ENCODE measurements around the gene PDK4. TPM values are rescaled to one million over a fixed set of nuclear protein-coding genes. Genes with fewer than 3 reads are reported as not detected.

Gene PDK4
- total RNA-seq, 1 experiment from 2014 or later, result not detected

DNA sequence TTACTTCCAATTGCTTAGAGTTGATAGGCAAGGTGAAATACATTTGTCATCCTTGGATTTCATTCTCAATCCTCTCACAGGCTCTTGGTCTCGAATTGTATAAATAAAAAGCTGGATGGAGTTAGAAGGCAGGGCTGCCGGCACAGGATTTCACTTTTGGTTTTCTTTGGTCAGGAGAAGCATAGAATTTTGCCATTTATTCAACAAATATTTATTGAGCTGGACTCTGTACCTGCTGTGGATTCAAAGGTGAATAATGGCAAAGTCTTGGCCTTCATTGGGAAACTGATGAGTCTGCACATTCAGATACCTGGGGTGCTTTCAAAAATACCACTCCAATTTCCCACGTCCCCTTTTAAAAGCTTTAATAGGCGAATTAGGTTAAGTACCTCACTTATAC lies 49.7 kb downstream of the PDK4 start:
- TF ChIP-seq EZH2 (IDR thresholded peaks at IDR 0.05; ENCODE audit: borderline replicate concordance, low read depth, low read length, poor library complexity, severe bottlenecking), result no peak
- TF ChIP-seq, protein P1, sequence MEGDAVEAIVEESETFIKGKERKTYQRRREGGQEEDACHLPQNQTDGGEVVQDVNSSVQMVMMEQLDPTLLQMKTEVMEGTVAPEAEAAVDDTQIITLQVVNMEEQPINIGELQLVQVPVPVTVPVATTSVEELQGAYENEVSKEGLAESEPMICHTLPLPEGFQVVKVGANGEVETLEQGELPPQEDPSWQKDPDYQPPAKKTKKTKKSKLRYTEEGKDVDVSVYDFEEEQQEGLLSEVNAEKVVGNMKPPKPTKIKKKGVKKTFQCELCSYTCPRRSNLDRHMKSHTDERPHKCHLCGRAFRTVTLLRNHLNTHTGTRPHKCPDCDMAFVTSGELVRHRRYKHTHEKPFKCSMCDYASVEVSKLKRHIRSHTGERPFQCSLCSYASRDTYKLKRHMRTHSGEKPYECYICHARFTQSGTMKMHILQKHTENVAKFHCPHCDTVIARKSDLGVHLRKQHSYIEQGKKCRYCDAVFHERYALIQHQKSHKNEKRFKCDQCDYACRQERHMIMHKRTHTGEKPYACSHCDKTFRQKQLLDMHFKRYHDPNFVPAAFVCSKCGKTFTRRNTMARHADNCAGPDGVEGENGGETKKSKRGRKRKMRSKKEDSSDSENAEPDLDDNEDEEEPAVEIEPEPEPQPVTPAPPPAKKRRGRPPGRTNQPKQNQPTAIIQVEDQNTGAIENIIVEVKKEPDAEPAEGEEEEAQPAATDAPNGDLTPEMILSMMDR (conservative IDR thresholded peaks at IDR 0.05; ENCODE audit: low read depth, low read length), result no peak
- H3K4me3 ChIP-seq (ENCODE audit: low read depth, low read length, poor library complexity, severe bottlenecking), result no peak overlapping the region
- intact Hi-C loops (cut with micrococcal nuclease; ENCODE audit: unreplicated experiment), result no loop called here
- no peaks in the 10 kb centered on the region for H3K9me3 ChIP-seq (ENCODE audit: low read depth, low read length, poor library complexity, severe bottlenecking)
- H3K4me1 ChIP-seq (ENCODE audit: insufficient read depth, low read length, poor library complexity, severe bottlenecking), result peaks cover 11% of the 10 kb centered on the region
- BruUV-seq (replicated peaks), result no TSS peak
- H3K36me3 ChIP-seq (ENCODE audit: insufficient read depth, low read length, poor library complexity, severe bottlenecking), result no peaks in the 10 kb centered on the region
- ChIA-PET POLR2A (ENCODE audit: low non-redundant PET) (no interaction called here), CTCF (no interaction called here)
- DNase-seq (ENCODE audit: low spot score), result no peak
- no peak overlapping the region for H3K27ac ChIP-seq (ENCODE audit: low read depth, low read length, poor library complexity, severe bottlenecking)
- no peaks in the 10 kb centered on the region for H3K27me3 ChIP-seq (replicated peaks; ENCODE audit: insufficient read depth, low read depth, low read length, poor library complexity)

DNA sequence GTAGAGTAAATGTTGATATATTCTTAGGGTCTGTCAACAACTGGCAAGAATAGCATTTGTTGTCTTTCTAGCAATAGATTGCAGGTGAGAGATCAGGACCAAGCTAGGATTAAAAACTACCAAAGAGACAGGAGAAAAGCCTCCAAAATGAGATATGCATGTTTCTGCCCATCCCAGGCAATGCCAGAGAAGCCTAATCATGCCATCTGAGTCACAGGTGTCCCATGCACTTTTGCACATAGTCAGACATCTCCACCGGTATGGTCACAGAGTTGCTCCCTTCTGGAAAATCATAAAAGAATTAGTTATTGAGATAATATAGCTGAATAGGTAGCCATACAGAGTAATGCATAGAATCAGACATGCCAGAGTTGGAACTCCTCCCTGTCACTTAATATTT lies 50.6 kb downstream of the PDK4 start:
- POLR2A ChIA-PET (ENCODE audit: low non-redundant PET), result no interaction called here
- CTCF ChIA-PET, result interaction anchor here (1.3 to 1.9 kb wide), 2 partner anchors 141 to 145 kb away, joined by 10 to 13 read pairs; no protein-coding TSS in a partner anchor
- no peak overlapping the region for H3K27ac ChIP-seq (ENCODE audit: low read depth, low read length, poor library complexity, severe bottlenecking)
- H3K9me3 ChIP-seq (ENCODE audit: low read depth, low read length, poor library complexity, severe bottlenecking), result no peaks in the 10 kb centered on the region
- H3K4me3 ChIP-seq (ENCODE audit: low read depth, low read length, poor library complexity, severe bottlenecking), result no peak overlapping the region
- DNase-seq (ENCODE audit: low spot score), result no peak
- H3K36me3 ChIP-seq (ENCODE audit: insufficient read depth, low read length, poor library complexity, severe bottlenecking), result no peaks in the 10 kb centered on the region
- no TSS peak for BruUV-seq (replicated peaks)
- TF ChIP-seq, protein P1 (conservative IDR thresholded peaks at IDR 0.05; ENCODE audit: low read depth, low read length), result no peak
- no peak for TF ChIP-seq EZH2 (IDR thresholded peaks at IDR 0.05; ENCODE audit: borderline replicate concordance, low read depth, low read length, poor library complexity, severe bottlenecking)
- peaks cover 7% of the 10 kb centered on the region for H3K27me3 ChIP-seq (replicated peaks; ENCODE audit: insufficient read depth, low read depth, low read length, poor library complexity)
- H3K4me1 ChIP-seq (ENCODE audit: insufficient read depth, low read length, poor library complexity, severe bottlenecking), result peaks cover 11% of the 10 kb centered on the region
- intact Hi-C loops (cut with micrococcal nuclease; ENCODE audit: unreplicated experiment), result no loop called here

DNA sequence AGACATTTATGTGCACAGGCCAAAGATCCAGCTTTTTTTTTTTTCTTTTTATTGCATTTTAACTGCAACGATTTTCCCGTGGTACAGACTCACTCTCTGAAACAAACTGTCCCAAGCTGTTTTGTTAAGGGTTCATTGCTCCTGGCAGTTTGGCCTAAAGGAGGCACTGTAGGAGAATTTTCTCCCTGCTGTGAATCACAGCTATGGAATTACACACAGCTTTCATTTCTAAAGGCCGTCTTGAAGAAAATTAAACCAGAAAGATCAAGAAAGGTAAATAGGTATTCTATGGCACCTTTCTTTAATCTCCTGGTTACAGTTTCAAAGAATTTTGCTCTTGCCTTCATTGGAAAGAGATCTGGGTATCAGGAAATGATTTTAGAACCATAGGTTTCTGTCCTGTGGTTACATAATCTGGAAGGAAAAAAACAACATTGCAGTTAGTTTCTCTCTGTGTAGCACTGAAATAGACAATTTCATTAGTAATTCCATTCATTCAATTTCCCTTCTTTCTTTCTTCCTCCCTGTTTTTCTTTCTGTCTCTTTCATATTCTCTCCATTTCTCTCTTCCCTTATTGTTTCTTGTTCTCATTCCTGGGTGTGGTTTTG lies 51.2 kb downstream of the PDK4 start:
- Histone ChIP-seq H3K27ac (ENCODE audit: low read depth, low read length, poor library complexity, severe bottlenecking) (no peak overlapping the region), H3K27me3 (replicated peaks; ENCODE audit: insufficient read depth, low read depth, low read length, poor library complexity) (peaks cover 10% of the 10 kb centered on the region), H3K36me3 (ENCODE audit: insufficient read depth, low read length, poor library complexity, severe bottlenecking) (no peaks in the 10 kb centered on the region), H3K9me3 (ENCODE audit: low read depth, low read length, poor library complexity, severe bottlenecking) (no peaks in the 10 kb centered on the region), H3K4me3 (ENCODE audit: low read depth, low read length, poor library complexity, severe bottlenecking) (no peak overlapping the region), H3K4me1 (ENCODE audit: insufficient read depth, low read length, poor library complexity, severe bottlenecking) (peaks cover 5% of the 10 kb centered on the region)
- CTCF ChIA-PET, result interaction anchor here (0.6 to 1.9 kb wide), 7 partner anchors 10 to 227 kb away, joined by 4 to 13 read pairs (median 7); partner anchors contain the start of gene DYNC1I1
- intact Hi-C loops (cut with micrococcal nuclease; ENCODE audit: unreplicated experiment), result no loop called here
- POLR2A ChIA-PET (ENCODE audit: low non-redundant PET), result no interaction called here
- BruUV-seq (replicated peaks), result no TSS peak
- TF ChIP-seq, protein P1 (conservative IDR thresholded peaks at IDR 0.05; ENCODE audit: low read depth, low read length), result peak; percentile 61
- no peak for TF ChIP-seq EZH2 (IDR thresholded peaks at IDR 0.05; ENCODE audit: borderline replicate concordance, low read depth, low read length, poor library complexity, severe bottlenecking)
- peak; percentile 39 for DNase-seq (ENCODE audit: low spot score)

Measured in A673 (cell line).